Kidney (tissue), 14 donors: ENCODE results near the gene ADSS1. TPM values are rescaled to one million over a fixed set of nuclear protein-coding genes. Genes with fewer than 3 reads are reported as not detected.

Experiments used
- DNase-seq, 5 donors: peaks; one replicate each; pipeline ENCODE4 v3.0.0-alpha.2; 2013 to 2020
- FAIRE-seq: peaks from 2 replicates; lab custom pipeline; 2012; peaks lifted over from hg19 to GRCh38; lab: Jason Lieb, UNC
- H3K27ac ChIP-seq, 2 donors: one replicate each; pipeline ENCODE4 v1.7.0; 2013; ENCODE audit warnings: low read depth in 2 of 2, low read length in 2 of 2, inconsistent platforms in 1 of 2
- H3K27me3 ChIP-seq: one replicate; pipeline ENCODE4 v1.7.1; 2013; ENCODE audit warnings: low read length, inconsistent platforms; ENCODE audit not compliant: control insufficient read depth, insufficient read depth
- H3K36me3 ChIP-seq, 3 donors: one replicate each; pipeline versions ENCODE4 v1.7.0 to v1.7.1; 2013; ENCODE audit warnings: low read length in 3 of 3, control low read depth in 1 of 3, inconsistent platforms in 1 of 3; ENCODE audit not compliant: insufficient read depth in 3 of 3, control insufficient read depth in 2 of 3
- H3K4me1 ChIP-seq, 3 donors: one replicate each; pipeline versions ENCODE4 v1.7.0 to v1.7.1; 2013; ENCODE audit warnings: low read length in 3 of 3, inconsistent platforms in 1 of 3, low read depth in 1 of 3; ENCODE audit not compliant: control insufficient read depth in 2 of 3, insufficient read depth in 2 of 3
- H3K4me3 ChIP-seq, 3 donors: one replicate each; pipeline versions ENCODE4 v1.7.0 to v1.8.1; 2013; ENCODE audit warnings: low read length in 3 of 3, control low read depth in 1 of 3, inconsistent platforms in 1 of 3
- H3K9ac ChIP-seq, 3 donors: one replicate each; pipeline versions ENCODE4 v1.7.0 to v1.7.1; 2013; ENCODE audit warnings: low read length in 3 of 3, control low read depth in 1 of 3, inconsistent platforms in 1 of 3
- H3K9me3 ChIP-seq, 3 donors: one replicate each; pipeline versions ENCODE4 v1.7.0 to v1.7.1; 2013; ENCODE audit warnings: low read length in 3 of 3, control low read depth in 1 of 3, inconsistent platforms in 1 of 3; ENCODE audit not compliant: control insufficient read depth in 2 of 3, insufficient read depth in 1 of 3
- intact Hi-C: fragments of 100-400 bp; cut with DNase I; formaldehyde crosslinking; loops from one replicate; pipeline ENCODE4 v1.11.1; 2022
- polyA plus RNA-seq: library from polyadenylated mRNA; stranded (reverse); fragments of 350-450 nt; fragmentation: Illumina TruSeq; extraction: RNeasy Lipid Tissue Mini Kit (QIAGEN cat#74804); gene quantifications from one replicate; pipeline ENCODE4 v1.2.3, GENCODE V29; 2014; ENCODE audit warnings: low read depth, low replicate concordance; ENCODE audit not compliant: insufficient read depth
- total RNA-seq: library from RNA; stranded (reverse); fragmentation: NEBNext Ultra II Directional; extraction: Animal tissue kit (Norgen Biotek cat#: 25700); gene quantifications from one replicate; pipeline ENCODE4 v1.2.1, GENCODE V29; 2021
- TF ChIP-seq, protein P1 (sequence below): IDR thresholded peaks from 3 replicates; pipeline ENCODE4 v1.5.1; 2012; ENCODE audit warnings: mild to moderate bottlenecking, moderate library complexity, borderline replicate concordance; ENCODE audit not compliant: insufficient read depth; ENCODE audit errors: extremely low read depth
- donor health status: control.
- donor health status: control.
- donor health status: control.
- donor health status: control.
- donor health status: control.
- donor health status: DM: yes; HTN: yes; CAD: no.
- donor health status: Normal renal cell carcinoma (clear cell type).

ADSS1 gene
- total and polyA plus RNA-seq, 2 donors from 2014 or later, result 7.5 to 16.5 TPM

DNA sequence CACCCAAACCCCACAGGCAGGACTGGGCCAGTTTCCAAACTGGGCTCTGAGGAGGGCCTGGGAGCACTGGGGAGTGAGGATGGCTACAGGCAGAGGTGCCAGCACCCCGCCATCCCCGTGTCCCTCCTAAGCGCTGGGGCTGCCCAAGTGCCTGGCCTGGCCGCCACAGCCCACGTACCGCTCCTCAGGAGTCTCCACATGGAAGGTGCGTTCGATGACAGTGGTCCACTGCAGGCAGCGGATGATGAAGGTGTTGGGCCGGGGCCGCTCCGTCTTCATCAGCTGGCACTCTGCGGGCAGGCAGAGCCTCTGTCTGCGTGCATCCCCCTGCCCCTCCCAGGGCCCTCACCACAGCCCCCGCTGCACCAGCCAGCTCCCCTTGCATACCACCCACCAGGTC is 52.5 kb downstream of the ADSS1 start:
- no peak for DNase-seq

DNA sequence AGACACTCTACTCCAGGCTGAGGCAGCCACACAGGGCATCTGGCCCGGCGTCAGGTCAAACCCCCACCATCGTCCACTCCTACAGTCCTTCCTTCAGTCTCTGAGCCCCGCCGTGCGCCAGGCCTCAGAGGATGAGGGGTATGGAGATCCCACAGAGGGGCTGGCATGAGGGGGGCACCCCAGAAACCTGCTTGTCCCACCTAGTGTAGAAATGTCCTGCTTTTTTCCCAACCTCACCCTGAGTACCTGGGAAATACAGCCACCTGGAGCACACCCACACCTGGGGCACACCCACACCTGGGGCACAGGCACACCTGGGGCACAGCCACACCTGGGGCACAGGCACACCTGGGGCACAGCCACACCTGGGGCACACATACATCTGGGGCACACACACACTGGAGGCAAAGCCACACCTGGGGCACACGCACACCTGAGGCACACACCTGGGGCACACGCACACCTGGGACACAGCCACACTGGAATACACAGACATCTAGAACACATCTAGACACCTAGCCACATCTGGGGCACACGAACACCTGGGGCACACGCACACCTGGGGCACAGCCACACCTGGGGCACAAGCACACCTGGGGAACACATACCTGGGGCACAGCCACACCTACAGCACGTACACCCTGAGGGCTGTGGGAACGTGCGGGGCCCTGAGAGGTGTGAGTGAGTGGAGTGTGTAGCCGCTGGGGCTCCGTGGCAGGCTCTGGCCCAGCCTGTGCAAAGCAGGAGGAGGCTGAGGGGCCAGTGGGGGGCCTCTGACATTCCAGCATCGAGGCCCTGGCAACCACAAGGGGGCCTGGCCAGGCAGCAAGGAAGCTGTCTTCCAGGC is 53.2 kb downstream of the ADSS1 start:
- H3K9me3 ChIP-seq, result no peaks in the 10 kb centered on the region
- FAIRE-seq (no peak), DNase-seq (no peak)
- no peak overlapping the region for H3K27ac ChIP-seq
- H3K4me3 ChIP-seq, result no peak overlapping the region
- no peak overlapping the region for H3K9ac ChIP-seq
- intact Hi-C loops, result no loop called here
- TF ChIP-seq, protein P1, sequence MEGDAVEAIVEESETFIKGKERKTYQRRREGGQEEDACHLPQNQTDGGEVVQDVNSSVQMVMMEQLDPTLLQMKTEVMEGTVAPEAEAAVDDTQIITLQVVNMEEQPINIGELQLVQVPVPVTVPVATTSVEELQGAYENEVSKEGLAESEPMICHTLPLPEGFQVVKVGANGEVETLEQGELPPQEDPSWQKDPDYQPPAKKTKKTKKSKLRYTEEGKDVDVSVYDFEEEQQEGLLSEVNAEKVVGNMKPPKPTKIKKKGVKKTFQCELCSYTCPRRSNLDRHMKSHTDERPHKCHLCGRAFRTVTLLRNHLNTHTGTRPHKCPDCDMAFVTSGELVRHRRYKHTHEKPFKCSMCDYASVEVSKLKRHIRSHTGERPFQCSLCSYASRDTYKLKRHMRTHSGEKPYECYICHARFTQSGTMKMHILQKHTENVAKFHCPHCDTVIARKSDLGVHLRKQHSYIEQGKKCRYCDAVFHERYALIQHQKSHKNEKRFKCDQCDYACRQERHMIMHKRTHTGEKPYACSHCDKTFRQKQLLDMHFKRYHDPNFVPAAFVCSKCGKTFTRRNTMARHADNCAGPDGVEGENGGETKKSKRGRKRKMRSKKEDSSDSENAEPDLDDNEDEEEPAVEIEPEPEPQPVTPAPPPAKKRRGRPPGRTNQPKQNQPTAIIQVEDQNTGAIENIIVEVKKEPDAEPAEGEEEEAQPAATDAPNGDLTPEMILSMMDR, result no peak
- H3K36me3 ChIP-seq, result peaks cover 0 to 2% (median 0%) of the 10 kb centered on the region in 3 donors
- no peaks in the 10 kb centered on the region for H3K27me3 ChIP-seq
- H3K4me1 ChIP-seq, result no peaks in the 10 kb centered on the region

More for the DNA sequence above, 52.5 kb downstream of the ADSS1 start:
- intact Hi-C loops, result no loop called here
- Histone ChIP-seq H3K9ac (no peak overlapping the region), H3K4me3 (no peak overlapping the region), H3K9me3 (no peaks in the 10 kb centered on the region), H3K4me1 (no peaks in the 10 kb centered on the region), H3K36me3 (peaks cover 0 to 2% (median 0%) of the 10 kb centered on the region in 3 donors), H3K27me3 (no peaks in the 10 kb centered on the region), H3K27ac (no peak overlapping the region)
- TF ChIP-seq, protein P1, result no peak
- FAIRE-seq, result no peak

DNA sequence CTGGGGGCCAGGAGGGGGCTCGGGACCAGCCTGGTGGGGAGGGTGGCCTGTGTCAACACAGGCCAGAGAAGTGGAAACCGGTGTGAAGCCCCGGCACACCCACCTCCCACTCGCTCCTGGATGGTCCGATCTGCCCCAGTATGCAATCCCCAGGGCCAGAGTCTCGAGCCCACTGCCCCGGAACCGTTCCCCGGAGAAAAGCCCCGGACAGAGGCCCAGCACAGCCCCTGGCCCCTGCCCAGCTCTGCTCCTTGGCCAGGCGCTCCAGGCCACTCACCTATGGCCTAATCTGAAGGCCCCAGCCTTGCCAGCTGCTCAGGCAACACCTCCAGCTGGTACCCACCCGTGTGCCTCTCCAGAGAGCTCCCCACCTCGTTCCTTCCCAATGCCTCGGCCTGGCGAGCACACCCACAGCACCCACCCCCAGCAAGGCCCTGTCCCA is 53.8 kb downstream of the ADSS1 start:
- Histone ChIP-seq H3K4me3 (no peak overlapping the region), H3K4me1 (no peaks in the 10 kb centered on the region), H3K27ac (no peak overlapping the region), H3K27me3 (no peaks in the 10 kb centered on the region), H3K36me3 (peaks cover 0 to 2% (median 0%) of the 10 kb centered on the region in 3 donors), H3K9ac (no peak overlapping the region), H3K9me3 (no peaks in the 10 kb centered on the region)
- intact Hi-C loops, result no loop called here
- TF ChIP-seq, protein P1, result no peak
- FAIRE-seq (no peak), DNase-seq (no peak)
